HEK293 (cell line): ENCODE measurements around the gene CORO2B.

Experiments used
- CTCF ChIA-PET: fragments of 350-600 bp; formaldehyde crosslinking; extraction: SDS; loops from one replicate; lab custom pipeline; 2021; ENCODE audit warnings: antibody characterized with exemption; lab: Yijun Ruan, JAX
- POLR2A ChIA-PET: fragments of 300-600 bp; formaldehyde crosslinking; extraction: SDS; loops from one replicate; lab custom pipeline; 2020; ENCODE audit warnings: antibody characterized with exemption, inconsistent platforms; lab: Yijun Ruan, JAX
- H3K27ac ChIP-seq: fragments of 200-500 bp; sonication (Bioruptor generic); 2 replicates; pipeline ENCODE4 v1.5.1; 2014; ENCODE audit warnings: low read depth, low read length, control low read depth, inconsistent platforms; ENCODE audit errors: extremely low read depth
- H3K36me3 ChIP-seq, 2 experiments: fragments of 200-500 bp in 1 of 2; sonication (Bioruptor generic) in 1 of 2; 1 replicate in 1 of 2; 2 replicates in 1 of 2; pipeline ENCODE4 v1.5.1; 2014 to 2017; ENCODE audit warnings: inconsistent platforms in 2 of 2, low read length in 2 of 2; ENCODE audit not compliant: control insufficient read depth in 2 of 2, insufficient read depth in 1 of 2
- H3K4me1 ChIP-seq: fragments of 200-500 bp; sonication (Bioruptor generic); 2 replicates; pipeline ENCODE4 v1.5.1; 2014; ENCODE audit warnings: mild to moderate bottlenecking, low read length, inconsistent platforms; ENCODE audit not compliant: control insufficient read depth, insufficient read depth
- H3K4me3 ChIP-seq: 2 replicates; pipeline ENCODE4 v1.5.1; 2011; ENCODE audit warnings: low read depth, mild to moderate bottlenecking, control low read depth, low read length, moderate library complexity
- H3K9me3 ChIP-seq: fragments of 200-500 bp; sonication (Bioruptor generic); 2 replicates; pipeline ENCODE4 v1.5.1; 2014; ENCODE audit warnings: low read depth, low read length, inconsistent platforms; ENCODE audit not compliant: control insufficient read depth, insufficient read depth
- GLIS1 ChIP-seq: fragments of 450-650 bp; formaldehyde crosslinking; IDR thresholded peaks from 2 replicates; pipeline ENCODE4 v1.5.1; 2016; ENCODE audit warnings: missing biosample characterization, missing genetic modification characterization
- HIC1 ChIP-seq: fragments of 450-650 bp; formaldehyde crosslinking; IDR thresholded peaks from 2 replicates; pipeline ENCODE4 v1.5.1; 2016; ENCODE audit warnings: missing biosample characterization, missing genetic modification characterization
- KLF17 ChIP-seq: fragments of 450-650 bp; formaldehyde crosslinking; IDR thresholded peaks from 2 replicates; pipeline ENCODE4 v1.5.1; 2016; ENCODE audit warnings: missing biosample characterization, missing genetic modification characterization
- KLF7 ChIP-seq: fragments of 450-650 bp; formaldehyde crosslinking; IDR thresholded peaks from 2 replicates; pipeline ENCODE4 v1.5.1; 2016; ENCODE audit warnings: missing biosample characterization, missing genetic modification characterization, borderline replicate concordance
- KLF8 ChIP-seq: fragments of 450-650 bp; formaldehyde crosslinking; IDR thresholded peaks from 2 replicates; pipeline ENCODE4 v1.5.1; 2016; ENCODE audit warnings: missing biosample characterization, missing genetic modification characterization
- KLF9 ChIP-seq: fragments of 450-650 bp; formaldehyde crosslinking; IDR thresholded peaks from 2 replicates; pipeline ENCODE4 v1.5.1; 2016; ENCODE audit warnings: missing biosample characterization, missing genetic modification characterization, low read depth
- PRDM10 ChIP-seq: fragments of 450-650 bp; formaldehyde crosslinking; IDR thresholded peaks from 2 replicates; pipeline ENCODE4 v1.5.1; 2016; ENCODE audit warnings: missing biosample characterization, missing genetic modification characterization
- SETDB1 ChIP-seq: IDR thresholded peaks from one replicate; pipeline ENCODE4 v1.6.1; 2017; ENCODE audit warnings: mild to moderate bottlenecking, low read length, moderate library complexity, mixed read lengths; ENCODE audit not compliant: insufficient read length
- TRIM28 ChIP-seq: IDR thresholded peaks from 2 replicates; pipeline ENCODE4 v1.6.1; 2011; ENCODE audit warnings: low read length, control low read depth, borderline replicate concordance
- YY2 ChIP-seq: fragments of 450-650 bp; formaldehyde crosslinking; IDR thresholded peaks from 2 replicates; pipeline ENCODE4 v1.5.1; 2016; ENCODE audit warnings: missing biosample characterization, missing genetic modification characterization
- ZBTB48 ChIP-seq: fragments of 450-650 bp; formaldehyde crosslinking; IDR thresholded peaks from 2 replicates; pipeline ENCODE4 v1.5.1; 2016; ENCODE audit warnings: missing biosample characterization, missing genetic modification characterization
- ZBTB6 ChIP-seq: fragments of 450-650 bp; formaldehyde crosslinking; IDR thresholded peaks from 2 replicates; pipeline ENCODE4 v1.5.1; 2017; ENCODE audit warnings: missing biosample characterization, missing genetic modification characterization
- ZEB2 ChIP-seq: fragments of 450-650 bp; formaldehyde crosslinking; IDR thresholded peaks from 2 replicates; pipeline ENCODE4 v1.5.1; 2016; ENCODE audit warnings: missing biosample characterization, missing genetic modification characterization
- ZFHX2 ChIP-seq: fragments of 450-650 bp; formaldehyde crosslinking; conservative IDR thresholded peaks from 2 replicates; pipeline ENCODE4 v1.5.1; 2016; ENCODE audit warnings: missing biosample characterization, missing genetic modification characterization
- ZNF184 ChIP-seq: fragments of 450-650 bp; IDR thresholded peaks from 2 replicates; pipeline ENCODE4 v1.5.1; 2018; ENCODE audit warnings: missing biosample characterization, mild to moderate bottlenecking, missing genetic modification characterization
- ZNF292 ChIP-seq: fragments of 450-650 bp; formaldehyde crosslinking; IDR thresholded peaks from 2 replicates; pipeline ENCODE4 v1.5.1; 2016; ENCODE audit warnings: low read depth, missing biosample characterization, missing genetic modification characterization, borderline replicate concordance
- ZNF324 ChIP-seq: fragments of 450-650 bp; formaldehyde crosslinking; IDR thresholded peaks from 2 replicates; pipeline ENCODE4 v1.5.1; 2016; ENCODE audit warnings: missing biosample characterization, missing genetic modification characterization
- ZNF513 ChIP-seq: fragments of 450-650 bp; IDR thresholded peaks from 2 replicates; pipeline ENCODE4 v1.5.1; 2018; ENCODE audit warnings: missing biosample characterization, missing genetic modification characterization
- ZNF600 ChIP-seq: fragments of 450-650 bp; formaldehyde crosslinking; IDR thresholded peaks from 2 replicates; pipeline ENCODE4 v1.5.1; 2016; ENCODE audit warnings: missing biosample characterization, missing genetic modification characterization
- ZNF677 ChIP-seq: fragments of 450-650 bp; IDR thresholded peaks from 2 replicates; pipeline ENCODE4 v1.5.0; 2018; ENCODE audit warnings: missing biosample characterization, mild to moderate bottlenecking, missing genetic modification characterization, moderate library complexity
- ZNF747 ChIP-seq: fragments of 450-650 bp; formaldehyde crosslinking; IDR thresholded peaks from 2 replicates; pipeline ENCODE4 v1.5.1; 2016; ENCODE audit warnings: missing biosample characterization, missing genetic modification characterization
- ZSCAN30 ChIP-seq: fragments of 450-650 bp; IDR thresholded peaks from 2 replicates; pipeline ENCODE4 v1.5.1; 2018; ENCODE audit warnings: missing biosample characterization, mild to moderate bottlenecking, missing genetic modification characterization, moderate library complexity
- ZXDB ChIP-seq: fragments of 450-650 bp; formaldehyde crosslinking; IDR thresholded peaks from 2 replicates; pipeline ENCODE4 v1.5.1; 2016; ENCODE audit warnings: missing biosample characterization, missing genetic modification characterization
- TF ChIP-seq, protein P1 (sequence below): sonication (generic); formaldehyde crosslinking; IDR thresholded peaks from 2 replicates; pipeline ENCODE4 v1.8.1; 2022; ENCODE audit warnings: mild to moderate bottlenecking, moderate library complexity, missing genetic modification reagents

Gene CORO2B

GRCh38 chr15:68578175-68578979, 416 bp upstream of the CORO2B start:
- Histone ChIP-seq H3K36me3 (no peaks in the 10 kb centered on the region), H3K27ac (peak overlapping the region; percentile 81; the same call in 1 of the 2 replicates), H3K9me3 (no peaks in the 10 kb centered on the region), H3K4me1 (peaks cover 13% of the 10 kb centered on the region), H3K4me3 (peak overlapping the region; percentile 37)
- CTCF ChIA-PET, result interaction anchor here (0.7 to 1.5 kb wide), 3 partner anchors 96 to 145 kb away, joined by 3 to 4 read pairs (median 3); no protein-coding TSS in a partner anchor
- POLR2A ChIA-PET, result no interaction called here
- TF ChIP-seq SETDB1, result peak; percentile 45
- TF ChIP-seq PRDM10, result 0 out of 2 replicates have a peak, but pooled peaks have one; percentile 29
- peak; percentile 80; the same call in 1 of the 2 replicates for TF ChIP-seq TRIM28
- peak; percentile 61; the same call in 1 of the 2 replicates for TF ChIP-seq ZNF184 (tag by site-specific recombination)
- peak; percentile 24; the same call in 1 of the 2 replicates for TF ChIP-seq ZBTB6 (tag by site-specific recombination)
- TF ChIP-seq ZNF677, result no peak
- TF ChIP-seq KLF9 (tag by site-specific recombination), result peak; percentile 88
- no peak for TF ChIP-seq YY2 (tag by site-specific recombination)
- no peak for TF ChIP-seq ZNF747 (tag by site-specific recombination)
- TF ChIP-seq ZSCAN30 (tag by site-specific recombination), result peak; percentile 88
- no peak for TF ChIP-seq ZNF292 (tag by site-specific recombination)
- peak; percentile 84; the same call in 1 of the 2 replicates for TF ChIP-seq ZBTB48 (tag by site-specific recombination)
- peak; percentile 76 for TF ChIP-seq GLIS1 (tag by site-specific recombination)
- TF ChIP-seq, protein P1, sequence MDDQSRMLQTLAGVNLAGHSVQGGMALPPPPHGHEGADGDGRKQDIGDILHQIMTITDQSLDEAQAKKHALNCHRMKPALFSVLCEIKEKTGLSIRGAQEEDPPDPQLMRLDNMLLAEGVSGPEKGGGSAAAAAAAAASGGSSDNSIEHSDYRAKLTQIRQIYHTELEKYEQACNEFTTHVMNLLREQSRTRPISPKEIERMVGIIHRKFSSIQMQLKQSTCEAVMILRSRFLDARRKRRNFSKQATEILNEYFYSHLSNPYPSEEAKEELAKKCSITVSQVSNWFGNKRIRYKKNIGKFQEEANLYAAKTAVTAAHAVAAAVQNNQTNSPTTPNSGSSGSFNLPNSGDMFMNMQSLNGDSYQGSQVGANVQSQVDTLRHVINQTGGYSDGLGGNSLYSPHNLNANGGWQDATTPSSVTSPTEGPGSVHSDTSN (CRISPR knock-in tag), result 0 out of 2 replicates have a peak, but pooled peaks have one; percentile 23
- peak; percentile 24; the same call in 1 of the 2 replicates for TF ChIP-seq KLF8 (tag by site-specific recombination)
- TF ChIP-seq ZNF600 (tag by site-specific recombination), result peak; percentile 57; the same call in 1 of the 2 replicates
- 0 out of 2 replicates have a peak, but pooled peaks have one; percentile 42 for TF ChIP-seq ZNF324
- peak; percentile 92 for TF ChIP-seq ZFHX2 (tag by site-specific recombination)
- TF ChIP-seq KLF7, result 0 out of 2 replicates have a peak, but pooled peaks have one; percentile 31
- peak; percentile 56; the same call in 1 of the 2 replicates for TF ChIP-seq HIC1
- TF ChIP-seq ZXDB (tag by site-specific recombination), result peak; percentile 56; the same call in 1 of the 2 replicates
- peak; percentile 57; the same call in 1 of the 2 replicates for TF ChIP-seq ZNF513 (tag by site-specific recombination)
- TF ChIP-seq KLF17 (tag by site-specific recombination), result 0 out of 2 replicates have a peak, but pooled peaks have one; percentile 23
- peak; percentile 46; the same call in 1 of the 2 replicates for TF ChIP-seq ZEB2 (tag by site-specific recombination)
